Fibroblast of skin of right biceps (primary cell): ENCODE results near the gene CIP2A.

Experiments
- DNase-seq: peaks from one replicate; pipeline ENCODE4 v3.0.0-alpha.2; 2013

Gene CIP2A

GRCh38 chr3:108509263-108509662 lies 80.0 kb downstream of the CIP2A start:
- DNase-seq, result no peak

- no peak for DNase-seq
These were observed 81.3 kb downstream of the CIP2A start for GRCh38 chr3:108507902-108508301.

- no peak for DNase-seq
These were observed 83.4 kb downstream of the CIP2A start for GRCh38 chr3:108505811-108506210.

GRCh38 chr3:108503722-108504121 lies 85.5 kb downstream of the CIP2A start:
- no peak for DNase-seq

- DNase-seq, result peak; percentile 18
These were observed 87.7 kb downstream of the CIP2A start for GRCh38 chr3:108501535-108501934.

- peak; percentile 25 for DNase-seq
These were observed 88.5 kb downstream of the CIP2A start for GRCh38 chr3:108500728-108501127.
